GM19099 (cell line): Measurements from ENCODE around the gene FOCAD.

Experiments used
- POLR2A ChIP-seq: IDR thresholded peaks from 3 replicates; pipeline ENCODE4 v1.6.1; 2011; ENCODE audit warnings: low read depth; ENCODE audit not compliant: insufficient read length; ENCODE audit errors: extremely low read depth

FOCAD gene

DNA sequence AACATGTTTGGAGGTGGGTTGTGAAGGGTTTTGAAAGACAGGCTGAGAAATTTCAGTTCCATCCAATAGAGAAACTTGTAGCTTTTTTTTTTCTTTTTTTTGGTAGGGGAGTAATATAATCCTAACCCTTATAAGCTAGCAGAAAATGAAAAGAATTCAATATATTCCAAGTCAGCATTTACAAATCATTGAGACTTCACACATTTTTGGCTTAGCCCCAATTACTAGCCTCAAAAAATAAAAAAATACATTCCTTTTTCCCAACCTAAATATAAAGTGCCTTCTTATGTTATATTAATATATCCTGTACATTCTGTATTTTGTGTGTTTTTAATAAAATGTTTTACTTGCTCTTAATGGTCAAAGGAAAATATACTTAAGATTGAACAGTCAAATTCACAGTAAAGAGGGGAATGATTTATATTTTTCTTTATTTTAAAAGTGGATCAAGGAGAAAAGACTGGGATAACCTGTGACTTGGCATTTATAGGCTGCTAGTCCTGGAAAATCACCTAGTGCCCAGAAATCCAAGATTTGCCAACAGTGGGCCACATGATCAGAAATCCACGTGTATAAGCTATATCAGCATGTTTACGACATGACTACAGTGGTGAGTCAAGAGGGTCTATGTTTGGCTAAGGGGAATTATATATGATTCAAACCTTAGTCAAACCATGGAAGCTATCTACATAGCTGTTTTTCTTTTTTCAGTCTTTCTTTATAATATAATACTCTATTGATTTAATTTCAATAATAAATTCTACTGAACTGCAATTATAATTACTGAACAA, 332.8 kb downstream of the FOCAD start:
- TF ChIP-seq POLR2A: no peak

DNA sequence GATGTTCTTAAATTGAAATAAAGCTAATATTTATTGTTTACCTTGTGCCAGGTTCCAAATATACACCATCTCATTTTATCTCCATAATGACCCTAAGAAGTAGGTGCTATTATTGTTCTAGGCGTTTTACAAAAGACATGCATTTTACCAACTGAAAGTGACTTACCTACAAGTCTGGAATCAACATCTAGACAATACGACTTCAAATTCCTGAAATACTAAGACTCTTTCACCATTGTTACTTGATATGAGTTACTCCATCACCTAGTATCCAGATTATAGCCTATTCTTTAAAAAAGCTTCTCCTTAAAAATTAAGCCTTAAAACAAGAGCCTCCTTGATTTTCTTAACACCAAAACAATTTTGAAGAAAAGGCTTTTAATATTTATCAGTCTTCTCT, 334.1 kb downstream of the FOCAD start:
- TF ChIP-seq POLR2A: no peak

DNA sequence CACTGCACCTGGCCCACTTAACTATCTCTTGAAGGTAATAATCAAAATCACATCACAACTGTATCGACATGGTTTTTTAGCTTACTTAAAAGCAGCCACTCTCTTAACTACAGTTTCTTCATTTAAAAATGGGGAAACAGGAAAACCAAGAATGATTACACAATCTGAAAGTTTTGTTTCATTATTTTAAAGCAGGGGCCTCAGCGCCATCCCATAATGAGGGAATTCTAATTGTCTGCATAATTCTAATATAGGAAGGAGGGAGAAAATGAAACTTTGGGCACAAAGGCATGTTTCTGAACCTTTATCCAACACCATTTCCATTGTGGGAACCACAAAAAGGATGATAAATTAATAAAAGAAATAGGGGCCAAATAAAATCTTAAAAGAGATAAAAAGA, 339.8 kb downstream of the FOCAD start:
- no peak for TF ChIP-seq POLR2A

DNA sequence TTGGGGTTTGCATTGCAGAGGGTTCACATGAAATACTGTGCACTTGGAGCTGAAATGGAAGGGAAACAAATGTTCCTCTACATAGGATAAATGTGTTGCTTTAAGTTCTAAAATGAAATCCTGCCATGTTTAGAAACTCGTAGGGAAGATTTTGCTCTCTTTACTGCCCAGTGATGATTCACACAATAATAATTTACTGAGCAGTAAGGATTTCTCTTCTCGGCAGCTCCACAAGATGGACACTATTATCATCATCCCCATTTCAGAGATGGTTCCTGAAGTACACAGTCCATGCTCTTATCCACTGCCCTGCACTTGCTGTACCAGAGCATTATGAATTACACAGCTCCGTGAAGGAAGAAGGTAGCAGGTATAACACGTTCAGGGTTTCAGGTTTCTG, 343.2 kb downstream of the FOCAD start:
- no peak for TF ChIP-seq POLR2A

DNA sequence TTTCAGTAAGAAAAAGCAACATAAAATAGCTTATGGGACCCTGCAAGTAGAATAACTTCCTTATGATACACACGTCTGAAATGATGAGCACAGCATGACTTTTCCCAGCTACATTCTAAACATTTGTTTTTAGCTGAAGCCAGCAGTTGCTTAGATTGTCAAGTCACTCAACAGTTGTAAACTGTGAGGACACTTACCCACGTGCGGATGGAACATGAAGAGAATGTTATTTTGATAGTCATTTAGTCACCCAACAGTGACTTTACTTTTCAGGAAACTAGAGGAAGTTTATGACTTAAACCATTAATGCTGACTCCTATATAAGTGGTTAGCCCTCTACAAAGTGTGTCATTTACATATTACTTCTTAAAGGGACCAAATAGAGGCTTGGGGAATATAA, 344.4 kb downstream of the FOCAD start:
- no peak for TF ChIP-seq POLR2A

DNA sequence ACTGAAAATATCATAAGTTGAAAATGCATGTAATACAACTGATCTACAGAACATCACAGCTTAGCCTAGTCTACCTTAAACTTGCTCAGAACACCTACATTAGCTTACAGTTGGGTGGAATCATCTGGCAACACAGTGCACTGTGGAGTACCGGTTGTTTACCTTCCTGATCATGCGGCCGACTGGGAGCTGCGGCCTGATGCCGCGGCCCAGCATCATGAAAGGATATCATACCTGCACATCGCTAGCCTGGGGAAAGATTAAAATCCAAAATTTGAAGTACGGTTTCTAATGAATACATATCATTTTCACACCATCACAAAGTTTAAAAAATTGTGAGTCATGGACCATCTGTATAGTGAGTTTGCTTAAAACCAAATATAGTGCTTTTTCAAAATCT, 345.6 kb downstream of the FOCAD start:
- no peak for TF ChIP-seq POLR2A

DNA sequence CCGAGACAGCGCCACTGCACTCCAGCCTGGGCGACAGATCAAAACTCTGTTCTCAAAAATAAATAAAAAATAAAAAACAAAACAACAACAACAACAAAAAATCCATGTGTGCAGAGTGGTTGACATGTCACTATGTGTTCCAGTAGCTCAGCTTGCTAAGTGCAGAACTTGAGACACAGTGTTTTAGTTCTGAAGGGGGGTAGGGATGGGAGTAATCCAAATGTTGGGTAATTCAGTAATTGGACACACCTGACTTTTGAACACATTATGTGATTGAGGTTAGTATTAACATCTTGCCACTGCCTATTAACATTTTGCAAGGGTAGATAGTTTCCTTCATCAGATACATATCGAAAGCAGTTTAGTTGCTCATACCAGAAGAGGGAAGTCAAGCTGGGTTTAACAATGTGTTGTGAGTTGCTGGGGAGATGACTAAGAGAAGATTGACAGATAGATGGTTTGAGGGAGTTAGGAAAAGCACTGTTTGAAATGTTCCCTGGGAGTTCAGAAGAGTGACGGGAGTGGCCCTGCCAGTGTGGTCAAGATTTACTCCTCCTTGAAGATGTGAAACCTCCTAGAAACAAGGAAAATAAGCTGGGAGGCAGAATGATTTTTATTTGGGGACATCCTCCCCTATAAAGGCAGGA, 346.5 kb downstream of the FOCAD start:
- TF ChIP-seq POLR2A: no peak

DNA sequence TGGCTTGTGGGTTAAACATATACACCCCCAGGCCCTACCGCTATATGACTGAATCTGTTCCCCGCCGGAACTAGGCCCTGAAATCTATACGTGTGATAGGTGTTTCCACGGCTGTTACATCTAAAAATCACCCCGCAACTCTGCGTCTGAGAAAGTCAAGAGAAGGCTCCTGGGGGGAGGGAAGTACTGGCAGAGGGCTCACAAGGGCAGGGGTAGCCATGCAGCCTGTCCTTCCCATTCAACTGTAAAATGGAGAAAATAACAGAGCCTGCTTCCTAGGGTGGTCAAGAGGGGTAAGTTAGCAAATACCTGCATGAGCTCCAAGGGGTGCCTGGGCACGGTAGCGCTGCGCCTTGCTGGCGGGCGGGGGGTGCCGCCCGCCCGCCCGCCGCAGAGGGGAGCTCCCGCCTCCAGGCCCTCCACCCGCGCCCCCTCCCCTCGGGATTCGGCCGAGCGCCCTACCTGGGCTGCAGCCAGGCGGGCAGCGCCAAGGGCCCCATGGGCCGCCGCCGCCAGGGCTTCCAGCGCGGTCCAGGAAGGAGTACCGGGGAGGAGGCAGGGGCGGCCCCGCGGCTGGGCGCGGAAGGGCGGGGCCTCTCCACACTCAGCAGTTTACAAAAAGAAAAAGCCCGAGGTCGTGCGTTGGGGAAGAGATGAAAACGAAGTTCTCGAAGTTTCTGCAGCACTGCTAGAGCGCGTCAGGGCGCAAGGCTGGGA, 347.2 kb downstream of the FOCAD start, which contains the start of gene HACD4:
Gene HACD4 (minus strand): TSS at position 550 of the 717 bp plus-strand sequence. CDS start 50 bp downstream, at position 500.
- peak; percentile 59 for TF ChIP-seq POLR2A

DNA sequence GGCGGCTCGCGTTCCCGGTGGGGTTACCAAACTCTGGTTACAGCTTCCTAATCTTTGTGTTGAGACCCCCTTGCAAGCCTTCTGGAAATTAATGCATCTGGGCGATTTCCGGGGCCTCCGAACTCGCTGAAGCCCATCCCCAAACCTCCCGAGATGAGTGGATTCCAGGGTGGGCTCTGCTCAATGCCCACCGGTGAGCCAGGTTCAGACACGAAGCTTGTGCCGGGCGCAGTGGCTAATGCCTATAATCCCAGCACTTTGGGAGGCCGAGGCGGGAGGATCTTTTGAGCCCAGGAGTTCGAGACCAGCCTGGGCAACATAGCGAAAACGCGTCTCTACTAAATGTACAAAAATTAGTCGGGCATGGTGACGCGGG, 347.7 kb downstream of the FOCAD start:
- TF ChIP-seq POLR2A: no peak

DNA sequence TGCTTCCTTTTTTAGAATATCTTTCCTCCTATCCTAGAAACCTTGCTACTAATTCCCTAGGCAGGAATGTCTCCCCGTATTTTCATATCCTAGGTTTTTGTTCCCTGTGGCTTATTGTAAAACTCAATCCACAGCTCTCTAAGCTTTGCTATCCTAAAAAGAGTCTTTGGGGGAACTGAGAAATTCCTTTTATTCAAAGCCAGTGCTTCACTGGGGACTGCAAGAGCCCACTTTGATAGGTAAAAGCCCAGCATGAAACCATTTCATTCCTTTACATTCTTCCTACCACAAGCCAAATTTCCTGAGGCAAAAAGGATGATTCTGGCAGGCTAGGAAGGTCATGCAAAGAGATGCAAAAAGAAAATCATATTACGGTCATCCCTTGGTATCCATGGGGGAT, 353.2 kb downstream of the FOCAD start:
- no peak for TF ChIP-seq POLR2A

DNA sequence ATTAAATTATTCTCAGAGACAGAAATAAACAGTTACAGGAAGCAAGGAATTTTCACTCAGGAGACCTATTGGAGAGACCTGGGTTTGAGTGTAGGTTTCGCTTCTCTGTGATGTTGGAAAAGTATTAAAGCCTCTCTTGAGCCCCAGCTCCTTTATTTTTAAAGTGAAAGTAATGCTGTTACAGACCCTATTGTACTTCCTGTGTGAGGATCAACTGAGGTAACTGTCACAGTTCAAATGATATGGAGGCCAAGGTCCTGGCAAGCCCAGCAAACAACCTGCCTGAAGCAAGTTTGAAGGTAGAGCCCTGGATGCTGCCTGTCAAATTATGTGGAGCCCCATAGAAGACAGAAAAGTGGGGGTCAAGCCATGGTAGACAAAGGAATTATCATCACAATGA, 355.2 kb downstream of the FOCAD start:
- no peak for TF ChIP-seq POLR2A

DNA sequence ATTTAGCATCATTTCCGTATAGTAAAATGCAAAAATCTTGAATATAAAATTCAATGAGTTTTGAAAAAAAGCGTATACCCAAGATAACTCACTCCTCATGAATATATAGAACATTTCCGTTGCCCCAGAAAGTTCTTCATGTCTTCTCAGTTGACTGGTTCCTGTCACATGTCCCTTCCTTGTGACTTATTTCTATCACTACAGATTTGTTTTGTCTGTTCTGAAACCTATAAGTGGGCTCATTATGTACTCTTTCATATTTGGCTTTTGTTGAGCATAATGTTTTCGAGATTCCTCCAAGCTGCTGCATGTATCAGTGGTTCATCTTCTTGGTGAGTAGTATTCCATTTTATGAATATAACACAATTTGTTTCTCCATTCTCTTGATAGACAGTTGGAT, 358.4 kb downstream of the FOCAD start:
- no peak for TF ChIP-seq POLR2A

DNA sequence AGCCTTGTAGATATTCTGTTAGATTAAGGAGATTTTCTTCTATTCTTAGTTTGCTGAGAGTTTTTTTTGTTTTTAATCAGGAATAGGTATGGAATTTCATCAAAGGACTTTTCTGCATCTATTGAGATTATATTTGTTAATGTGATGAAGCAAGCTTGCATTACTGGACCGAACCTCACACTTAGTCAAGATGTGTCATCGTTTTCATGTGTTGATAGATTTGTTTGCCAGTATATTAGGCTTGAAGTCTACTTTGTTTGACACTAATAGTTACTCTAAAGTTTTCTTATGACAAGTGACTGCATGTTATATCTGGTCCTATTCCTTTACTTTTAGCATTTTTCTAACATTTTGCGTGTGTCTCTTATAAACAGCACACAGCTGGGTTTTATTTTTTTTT, 359.8 kb downstream of the FOCAD start:
- TF ChIP-seq POLR2A: no peak
